ENCODE data around the gene NR2F2. TPM values are rescaled to one million over a fixed set of nuclear protein-coding genes. Genes with fewer than 3 reads are reported as not detected.

Gene NR2F2
- total RNA-seq, 1 experiment from 2014 or later = 7.0 TPM

GRCh38 chr15:96327155-96327741, 3.3 kb upstream of the NR2F2 start:
- in situ Hi-C loops (cut with HindIII; ENCODE audit: low pct_unique_long_range_greater_than_20kb, low sequenced_read_pairs) = loop anchor here (25.0 kb wide), 1 partner anchor 910 kb away; no protein-coding TSS in a partner anchor
- DNase-seq (ENCODE audit: low read depth) = peak; percentile 95

DNA sequence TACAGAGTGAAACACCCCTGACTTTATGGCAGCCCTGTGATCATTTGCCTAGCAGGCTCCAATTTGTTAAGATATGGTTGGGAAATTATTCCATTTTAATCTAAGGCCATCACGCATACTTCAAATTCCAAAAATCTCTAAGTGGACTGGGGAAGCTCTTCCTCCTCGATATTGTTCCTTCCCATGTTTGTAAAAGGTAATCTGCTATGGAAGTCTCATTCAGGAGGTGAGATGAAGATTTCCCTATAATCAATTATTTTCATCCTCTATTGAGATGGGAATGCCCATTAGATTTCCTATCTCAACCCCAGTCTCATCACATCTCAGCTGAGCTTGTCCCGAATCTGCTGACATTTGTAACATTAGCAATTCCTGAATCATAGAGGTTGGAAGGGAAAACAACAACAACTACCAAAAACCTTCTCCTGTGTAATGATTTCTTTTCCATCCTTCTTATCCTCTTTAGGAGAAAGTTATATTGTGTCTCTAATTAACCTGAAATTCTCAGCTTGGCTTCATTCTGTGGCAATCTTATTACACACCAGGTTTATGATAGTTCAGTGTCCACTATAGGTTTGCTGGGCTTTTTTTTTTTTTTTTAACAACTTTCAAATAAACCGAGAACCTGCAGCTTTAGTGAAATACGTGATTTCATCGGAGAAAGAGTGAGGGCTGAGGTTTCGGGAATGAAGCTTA, 2.2 kb upstream of the NR2F2 start:
- in situ Hi-C loops (cut with HindIII; ENCODE audit: low pct_unique_long_range_greater_than_20kb, low sequenced_read_pairs) = loop anchor here (25.0 kb wide), 1 partner anchor 909 kb away; no protein-coding TSS in a partner anchor
- DNase-seq (ENCODE audit: low read depth) = peak; percentile 62

DNA sequence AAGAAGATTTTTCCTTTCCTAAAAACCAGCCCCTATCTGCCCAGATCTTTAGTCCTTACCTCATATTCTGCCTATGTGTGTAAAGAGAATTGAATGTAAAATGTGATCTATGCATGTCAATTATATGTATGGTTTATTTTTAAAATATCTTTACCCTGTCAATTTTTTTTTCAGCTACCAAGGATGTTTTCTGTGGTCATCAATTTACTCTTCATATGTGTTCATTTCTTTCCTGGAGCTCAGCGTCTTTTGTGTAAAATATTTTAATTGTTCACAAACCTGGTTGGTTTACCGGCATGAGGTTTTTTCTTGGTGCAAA, 1.7 kb upstream of the NR2F2 start:
- DNase-seq (ENCODE audit: low read depth) = peak; percentile 52
- in situ Hi-C loops (cut with HindIII; ENCODE audit: low pct_unique_long_range_greater_than_20kb, low sequenced_read_pairs) = loop anchor here (25.0 kb wide), 1 partner anchor 908 kb away; no protein-coding TSS in a partner anchor

GRCh38 chr15:96329403-96329981, 1.0 kb upstream of the NR2F2 start:
- DNase-seq (ENCODE audit: low read depth) = peak; percentile 71
- in situ Hi-C loops (cut with HindIII; ENCODE audit: low pct_unique_long_range_greater_than_20kb, low sequenced_read_pairs) = loop anchor here (25.0 kb wide), 1 partner anchor 908 kb away; no protein-coding TSS in a partner anchor

DNA sequence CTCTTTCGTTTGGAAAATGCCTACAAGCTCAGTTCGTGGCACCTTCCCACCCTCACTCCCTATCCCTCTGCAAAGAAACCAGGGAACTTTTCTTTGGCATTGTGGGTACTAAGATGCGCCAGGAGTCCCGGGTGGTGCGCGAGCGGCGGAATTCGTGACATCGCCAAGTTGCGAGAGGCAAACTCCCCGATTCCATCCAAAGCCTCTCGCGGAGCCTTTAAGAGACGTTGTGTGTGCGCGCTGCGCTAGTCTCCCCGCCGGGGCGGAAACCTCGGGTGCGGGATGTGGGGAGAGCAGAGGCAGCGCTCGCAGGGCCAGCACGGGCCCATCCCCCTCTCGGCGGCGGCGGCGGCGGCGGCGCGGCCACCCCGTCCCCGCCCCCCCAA, 443 bp upstream of the NR2F2 start:
- DNase-seq (ENCODE audit: low read depth) = peak; percentile 78
- in situ Hi-C loops (cut with HindIII; ENCODE audit: low pct_unique_long_range_greater_than_20kb, low sequenced_read_pairs) = loop anchor here (25.0 kb wide), 1 partner anchor 907 kb away; no protein-coding TSS in a partner anchor

DNA sequence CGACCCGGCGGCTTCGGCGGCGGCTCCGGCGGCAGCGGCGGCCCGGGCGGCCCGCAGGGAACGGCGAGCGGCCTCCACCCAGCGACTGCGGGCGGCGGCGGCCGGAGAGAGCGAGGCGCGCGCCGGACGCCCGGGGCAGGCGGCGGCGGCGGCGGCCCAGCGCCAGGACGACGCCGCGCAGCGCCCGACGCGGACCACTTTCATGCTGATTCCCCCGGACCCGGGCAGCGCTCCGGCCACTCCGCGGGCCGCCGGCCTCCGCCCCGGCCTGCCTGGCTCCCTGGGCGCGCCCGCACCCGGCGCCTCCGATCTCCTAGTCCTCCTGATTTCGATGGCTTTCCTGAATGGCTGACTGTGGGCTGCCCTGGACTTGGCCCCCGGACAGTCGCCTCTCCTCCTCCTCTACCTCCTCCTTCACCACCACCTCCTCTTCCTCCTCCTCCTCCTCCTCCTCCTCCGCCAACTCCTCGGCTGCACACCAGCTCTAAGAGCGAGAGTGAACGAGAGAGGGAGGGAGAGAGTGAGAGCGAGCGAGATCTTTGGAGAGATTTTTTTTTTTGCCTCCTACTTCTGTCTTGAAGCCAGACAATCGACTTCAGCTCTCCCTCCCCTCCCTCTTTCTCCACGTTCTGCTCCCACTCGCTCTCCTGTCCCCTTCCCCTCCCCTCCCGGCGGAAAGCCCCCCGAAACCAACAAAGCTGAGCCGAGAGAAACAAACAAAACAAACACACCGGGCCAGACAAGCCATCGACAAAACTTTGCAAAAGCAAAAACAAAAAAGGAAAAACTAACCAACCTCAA, 844 bp downstream of the NR2F2 start:
- DNase-seq (ENCODE audit: low read depth) = peak; percentile 73
- in situ Hi-C loops (cut with HindIII; ENCODE audit: low pct_unique_long_range_greater_than_20kb, low sequenced_read_pairs) = loop anchor here (25.0 kb wide), 1 partner anchor 906 kb away; no protein-coding TSS in a partner anchor

DNA sequence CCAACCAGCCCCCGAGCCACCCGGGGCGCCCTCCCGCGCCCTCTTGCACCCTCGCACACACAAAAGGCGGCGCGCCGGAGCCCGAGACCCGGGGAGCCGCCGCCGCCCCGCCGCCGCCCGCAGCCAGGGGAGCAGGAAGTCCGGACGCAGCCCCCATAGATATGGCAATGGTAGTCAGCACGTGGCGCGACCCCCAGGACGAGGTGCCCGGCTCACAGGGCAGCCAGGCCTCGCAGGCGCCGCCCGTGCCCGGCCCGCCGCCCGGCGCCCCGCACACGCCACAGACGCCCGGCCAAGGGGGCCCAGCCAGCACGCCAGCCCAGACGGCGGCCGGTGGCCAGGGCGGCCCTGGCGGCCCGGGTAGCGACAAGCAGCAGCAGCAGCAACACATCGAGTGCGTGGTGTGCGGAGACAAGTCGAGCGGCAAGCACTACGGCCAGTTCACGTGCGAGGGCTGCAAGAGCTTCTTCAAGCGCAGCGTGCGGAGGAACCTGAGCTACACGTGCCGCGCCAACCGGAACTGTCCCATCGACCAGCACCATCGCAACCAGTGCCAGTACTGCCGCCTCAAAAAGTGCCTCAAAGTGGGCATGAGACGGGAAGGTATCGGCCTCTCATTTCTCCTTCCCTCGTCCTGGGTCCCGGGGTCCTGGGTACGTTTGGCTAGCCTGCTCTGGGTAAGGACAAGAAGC, 1.6 kb downstream of the NR2F2 start:
- DNase-seq (ENCODE audit: low read depth) = peak; percentile 68
- in situ Hi-C loops (cut with HindIII; ENCODE audit: low pct_unique_long_range_greater_than_20kb, low sequenced_read_pairs) = loop anchor here (25.0 kb wide), 1 partner anchor 905 kb away; no protein-coding TSS in a partner anchor

- in situ Hi-C loops (cut with HindIII; ENCODE audit: low pct_unique_long_range_greater_than_20kb, low sequenced_read_pairs) = loop anchor here (25.0 kb wide), 1 partner anchor 905 kb away; no protein-coding TSS in a partner anchor
- no peak for DNase-seq (ENCODE audit: low read depth)
Measured at GRCh38 chr15:96332637-96333121, 2.2 kb downstream of the NR2F2 start.

GRCh38 chr15:96333131-96334016, 2.9 kb downstream of the NR2F2 start:
- DNase-seq (ENCODE audit: low read depth) = peak; percentile 51
- in situ Hi-C loops (cut with HindIII; ENCODE audit: low pct_unique_long_range_greater_than_20kb, low sequenced_read_pairs) = loop anchor here (25.0 kb wide), 1 partner anchor 904 kb away; no protein-coding TSS in a partner anchor

DNA sequence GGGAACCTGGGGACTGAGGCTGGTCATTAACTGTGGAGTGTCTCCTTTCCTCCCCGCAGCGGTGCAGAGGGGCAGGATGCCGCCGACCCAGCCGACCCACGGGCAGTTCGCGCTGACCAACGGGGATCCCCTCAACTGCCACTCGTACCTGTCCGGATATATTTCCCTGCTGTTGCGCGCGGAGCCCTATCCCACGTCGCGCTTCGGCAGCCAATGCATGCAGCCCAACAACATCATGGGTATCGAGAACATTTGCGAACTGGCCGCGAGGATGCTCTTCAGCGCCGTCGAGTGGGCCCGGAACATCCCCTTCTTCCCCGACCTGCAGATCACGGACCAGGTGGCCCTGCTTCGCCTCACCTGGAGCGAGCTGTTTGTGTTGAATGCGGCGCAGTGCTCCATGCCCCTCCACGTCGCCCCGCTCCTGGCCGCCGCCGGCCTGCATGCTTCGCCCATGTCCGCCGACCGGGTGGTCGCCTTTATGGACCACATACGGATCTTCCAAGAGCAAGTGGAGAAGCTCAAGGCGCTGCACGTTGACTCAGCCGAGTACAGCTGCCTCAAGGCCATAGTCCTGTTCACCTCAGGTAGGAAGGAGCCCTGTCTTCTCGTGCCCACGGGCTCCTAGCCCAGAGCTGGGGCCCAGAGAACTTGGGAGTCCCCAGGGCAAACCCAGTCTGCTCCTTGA, 3.7 kb downstream of the NR2F2 start:
- in situ Hi-C loops (cut with HindIII; ENCODE audit: low pct_unique_long_range_greater_than_20kb, low sequenced_read_pairs) = loop anchor here (25.0 kb wide), 1 partner anchor 903 kb away; no protein-coding TSS in a partner anchor
- DNase-seq (ENCODE audit: low read depth) = no peak

GRCh38 chr15:96334705-96335410, 4.4 kb downstream of the NR2F2 start:
- in situ Hi-C loops (cut with HindIII; ENCODE audit: low pct_unique_long_range_greater_than_20kb, low sequenced_read_pairs) = loop anchor here (25.0 kb wide), 1 partner anchor 902 kb away; no protein-coding TSS in a partner anchor
- peak; percentile 51 for DNase-seq (ENCODE audit: low read depth)

DNA sequence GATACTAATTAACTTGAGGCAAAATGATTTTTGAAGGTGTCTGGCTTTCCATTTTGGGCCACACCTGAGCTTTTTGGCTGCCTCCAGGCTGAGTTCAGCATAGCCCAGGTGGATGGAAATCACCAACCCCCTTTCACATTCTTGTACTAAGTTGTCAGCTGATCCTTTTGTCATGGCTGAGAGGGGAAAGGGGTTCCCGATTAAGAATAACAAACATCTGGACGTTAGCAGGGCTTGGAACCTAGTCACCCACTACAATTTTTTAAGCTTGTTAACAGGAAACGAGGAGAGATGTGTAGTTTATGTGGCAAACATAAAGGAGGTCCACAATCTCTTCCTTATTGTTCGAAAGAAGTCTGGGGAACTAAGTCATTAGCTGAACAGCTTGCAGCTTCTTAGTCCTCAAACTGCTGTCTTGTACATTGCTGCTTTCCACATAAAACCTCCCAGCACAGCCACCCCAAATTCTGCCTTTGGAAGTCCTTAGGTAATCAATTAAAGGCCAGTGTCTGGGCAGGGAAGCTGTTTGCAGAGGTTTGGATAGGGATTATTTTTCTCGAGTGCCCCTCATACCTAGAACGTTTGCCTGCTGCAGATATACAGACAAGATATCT, 5.0 kb downstream of the NR2F2 start:
- in situ Hi-C loops (cut with HindIII; ENCODE audit: low pct_unique_long_range_greater_than_20kb, low sequenced_read_pairs) = loop anchor here (25.0 kb wide), 1 partner anchor 902 kb away; no protein-coding TSS in a partner anchor
- peak; percentile 36 for DNase-seq (ENCODE audit: low read depth)

DNA sequence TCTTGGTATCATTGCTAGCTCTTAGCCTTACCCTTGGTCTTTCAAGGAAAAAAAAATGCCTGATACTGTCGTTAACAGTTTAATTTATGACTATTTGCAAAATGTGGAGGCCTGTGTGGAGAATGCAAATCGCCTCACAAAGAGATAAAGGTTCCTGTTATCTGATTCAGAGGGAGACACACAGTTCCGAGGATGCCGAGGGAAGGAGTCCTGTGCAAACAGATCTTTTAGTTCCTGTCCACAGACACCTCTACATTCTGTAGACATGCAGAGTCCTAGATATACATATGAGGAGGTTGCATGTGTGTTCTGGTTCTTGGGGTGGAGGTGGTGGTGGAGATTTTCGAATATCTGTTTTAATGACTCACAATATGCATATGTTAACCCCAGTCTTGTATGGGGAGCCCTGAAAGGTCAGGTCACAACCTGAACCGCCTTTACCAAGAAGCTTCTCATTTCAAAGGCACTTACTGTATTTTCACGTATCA, 5.7 kb downstream of the NR2F2 start:
- in situ Hi-C loops (cut with HindIII; ENCODE audit: low pct_unique_long_range_greater_than_20kb, low sequenced_read_pairs) = loop anchor here (25.0 kb wide), 1 partner anchor 901 kb away; no protein-coding TSS in a partner anchor
- no peak for DNase-seq (ENCODE audit: low read depth)

- DNase-seq (ENCODE audit: low read depth) = peak; percentile 59
- in situ Hi-C loops (cut with HindIII; ENCODE audit: low pct_unique_long_range_greater_than_20kb, low sequenced_read_pairs) = loop anchor here (25.0 kb wide), 1 partner anchor 901 kb away; no protein-coding TSS in a partner anchor
Measured at GRCh38 chr15:96336596-96337364, 6.3 kb downstream of the NR2F2 start.
